Motor neuron (in vitro differentiated cells): ENCODE data around the gene AFF1. TPM values are rescaled to one million over a fixed set of nuclear protein-coding genes. Genes with fewer than 3 reads are reported as not detected.
A peak's percentile ranks its signal among the peaks of the same experiment; 100 is the strongest.

ENCODE experiments used
- ATAC-seq, 8 experiments: fragments of 200-7000 bp; cut with Tn5 transposase; replicated peaks in 6 of 8; 2 replicates each; pipeline ENCODE4 v1.8.0; 2021; ENCODE audit warnings: mild to moderate bottlenecking in 8 of 8, moderate library complexity in 8 of 8
- H3K27ac ChIP-seq, 2 donors: fragments of 250-450 bp; sonication (Bioruptor Pico); 2 replicates each; pipeline ENCODE4 v1.9.0; 2021; ENCODE audit warnings: antibody characterized with exemption in 2 of 2, mild to moderate bottlenecking in 2 of 2, moderate library complexity in 1 of 2
- H3K4me1 ChIP-seq, 2 donors: fragments of 250-450 bp; sonication (Bioruptor Pico); replicated peaks in 1 of 2; 2 replicates each; pipeline ENCODE4 v1.6.1; 2021; ENCODE audit warnings: antibody characterized with exemption in 2 of 2, mild to moderate bottlenecking in 2 of 2, moderate library complexity in 1 of 2
- H3K4me3 ChIP-seq, 5 donors: fragments of 250-450 bp; sonication (Bioruptor Pico); 2 replicates each; pipeline ENCODE4 v1.9.0; 2021; ENCODE audit warnings: antibody characterized with exemption in 5 of 5, mild to moderate bottlenecking in 5 of 5, moderate library complexity in 4 of 5
- WGBS, 10 experiments: fragments of 450-650 bp; shearing (Covaris generic); methylation state at CpG; one replicate each; pipeline ENCODE4 v1.0.0; 2022; 5-methylcytosine and 5-hydroxymethylcytosine counted together
- in situ Hi-C, 9 experiments: fragments of 400-800 bp; cut with MboI; loops; one replicate each; pipeline ENCODE4 v1.15.0; 2021; ENCODE audit warnings: low sequenced_read_pairs in 9 of 9, low pct_unique_long_range_greater_than_20kb in 2 of 9; ENCODE audit not compliant: unreplicated experiment in 9 of 9
- total RNA-seq, 8 experiments: library from RNA; unstranded; fragments of 300-600 nt; gene quantifications; 2 replicates each; pipeline versions ENCODE4 v1.2.3 to v1.2.4, GENCODE V29; 2022

The AFF1 gene
- total RNA-seq, 8 experiments from 2014 or later = 7.7 to 47.0 (median 15.8) TPM

DNA sequence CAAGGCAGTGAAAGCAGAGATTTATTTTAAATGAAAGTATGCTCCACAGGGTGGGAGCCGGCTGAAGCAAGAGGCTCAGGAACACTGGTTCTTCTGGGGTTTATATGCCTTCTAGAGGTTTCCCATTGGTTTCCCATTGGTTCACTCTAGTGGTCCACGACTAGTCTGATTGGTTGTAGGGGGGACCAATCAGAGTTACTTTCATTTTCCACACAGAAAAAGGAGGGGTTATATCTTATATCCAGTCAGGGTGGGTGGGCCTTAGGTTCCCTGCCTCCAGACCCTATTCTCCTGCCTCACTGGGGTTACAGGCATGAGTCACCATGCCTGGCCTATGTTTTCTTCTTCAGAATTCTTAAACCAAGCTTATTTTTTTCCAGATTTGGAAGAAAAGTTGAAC lies 184.0 kb downstream of the AFF1 start:
- peak in 5 of 8 experiments; percentile 62 to 76 (median 66) for ATAC-seq
- peaks cover 0 to 4% of the 10 kb centered on the region in 2 donors for H3K4me1 ChIP-seq
- H3K4me3 ChIP-seq = no peak overlapping the region
- WGBS, 10 experiments = 60 to 100% (median 89%) methylated on average over 1 to 2 of the region's 2 CpGs; no CpG with 5 or more reads in 6 of the 10 experiments
- in situ Hi-C loops = loop anchor here in 1 of 9 experiments (25.0 kb wide), 1 partner anchor 182 kb away; the partner anchor contains the start of gene AFF1
- H3K27ac ChIP-seq = no peak overlapping the region

DNA sequence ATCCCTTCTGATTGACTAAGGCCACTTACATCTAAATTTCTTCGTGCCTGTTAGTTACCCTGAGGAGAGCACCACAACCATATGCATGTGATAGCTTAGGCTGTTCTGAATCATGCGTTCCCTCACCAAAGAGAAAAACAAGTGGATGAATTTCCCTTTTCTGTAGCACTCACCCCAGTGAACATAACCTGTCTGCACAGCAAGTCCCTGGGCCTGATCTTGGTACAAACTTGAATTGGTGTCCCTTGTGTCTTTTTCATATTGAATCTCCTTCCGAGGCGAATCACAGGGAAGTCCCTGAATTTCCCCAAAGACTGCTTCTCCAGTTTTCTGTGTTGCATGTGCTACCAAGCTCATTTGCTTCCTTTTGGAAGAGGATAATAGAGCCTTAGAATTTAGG lies 185.2 kb downstream of the AFF1 start:
- peaks cover 0 to 4% of the 10 kb centered on the region in 2 donors for H3K4me1 ChIP-seq
- WGBS, 10 experiments = 70 to 100% (median 100%) methylated on average over 1 to 4 of the region's 4 CpGs; no CpG with 5 or more reads in 4 of the 10 experiments
- in situ Hi-C loops = loop anchor here in 1 of 9 experiments (25.0 kb wide), 1 partner anchor 183 kb away; the partner anchor contains the start of gene AFF1
- H3K4me3 ChIP-seq = no peak overlapping the region
- no peak overlapping the region for H3K27ac ChIP-seq
- ATAC-seq = no peak

DNA sequence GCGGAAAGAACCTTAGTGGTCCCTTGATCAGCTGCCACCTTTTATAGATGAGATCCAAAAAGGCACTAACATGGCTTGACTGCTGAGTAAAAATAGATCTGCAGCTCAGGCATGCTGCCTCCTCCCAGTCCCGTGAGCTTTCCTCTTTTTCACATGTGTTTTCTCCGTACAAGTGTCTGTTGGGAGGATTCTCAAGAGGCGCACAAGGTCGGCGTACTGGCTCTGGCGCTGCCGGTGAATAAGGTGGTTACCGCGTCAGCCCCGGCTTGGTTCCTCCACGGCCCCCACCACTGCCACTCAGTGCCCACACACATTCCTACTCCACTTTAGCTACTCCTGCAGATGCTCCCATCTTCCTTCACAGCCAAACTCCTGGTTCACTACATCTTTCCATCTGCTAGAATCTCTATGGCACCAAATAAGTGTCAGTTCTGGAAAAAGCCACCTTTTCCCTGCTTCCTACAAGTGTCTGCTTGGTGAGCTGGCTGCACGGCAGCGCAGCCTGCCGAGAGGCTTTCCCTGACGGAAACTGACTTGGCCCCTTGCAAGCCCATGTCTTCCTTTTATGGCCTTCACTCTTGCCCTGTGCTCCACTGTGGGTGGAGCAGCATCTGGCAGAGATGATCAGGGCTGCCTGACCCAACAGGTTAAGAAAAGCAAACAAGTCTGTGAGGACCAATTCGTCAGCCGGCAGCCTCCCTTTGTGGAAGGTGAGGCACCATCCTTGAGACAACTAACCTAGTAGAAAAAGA lies 185.8 kb downstream of the AFF1 start:
- WGBS, 10 experiments = 60 to 100% (median 87%) methylated on average over 1 to 15 of the region's 18 CpGs; no CpG with 5 or more reads in 3 of the 10 experiments
- in situ Hi-C loops = loop anchor here in 1 of 9 experiments (25.0 kb wide), 1 partner anchor 183 kb away; the partner anchor contains the start of gene AFF1
- Histone ChIP-seq H3K27ac (no peak overlapping the region), H3K4me3 (no peak overlapping the region), H3K4me1 (peaks cover 0 to 4% of the 10 kb centered on the region in 2 donors)
- peak in 1 of 8 experiments; percentile 43 for ATAC-seq

DNA sequence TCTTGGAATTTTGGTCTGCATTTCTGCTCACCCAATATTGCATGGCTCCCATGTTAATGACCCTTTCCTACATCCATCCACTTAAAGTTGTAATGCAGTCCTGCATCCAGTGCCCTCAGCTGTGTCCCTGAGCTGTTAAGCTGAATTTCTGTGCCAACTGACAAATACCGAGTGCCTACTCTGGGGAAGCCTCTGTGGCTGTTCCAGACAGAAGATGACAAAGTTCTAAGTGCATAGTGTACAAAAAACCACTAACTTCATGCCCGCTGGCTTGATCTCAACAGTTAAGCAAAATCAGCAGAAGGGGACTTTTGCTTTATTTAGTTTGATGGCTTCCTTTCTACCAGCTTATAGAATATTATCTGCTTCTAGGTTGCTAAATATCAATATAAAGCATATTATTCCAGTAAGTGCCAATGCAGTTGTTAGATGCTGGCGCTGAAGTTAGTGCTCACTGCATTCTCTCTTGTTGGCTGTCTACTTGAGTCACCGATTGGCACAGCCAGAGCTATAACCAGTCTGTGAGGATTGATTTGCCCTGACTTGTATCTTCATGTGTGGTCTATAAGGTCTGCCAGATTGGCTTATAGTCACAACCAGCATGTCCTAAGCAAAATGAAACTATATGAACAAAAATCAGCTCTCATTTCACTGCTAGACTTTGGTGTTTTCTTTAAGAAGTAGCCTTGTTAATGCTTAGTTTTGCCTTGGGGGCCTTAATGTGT lies 186.7 kb downstream of the AFF1 start:
- ATAC-seq = peak in 1 of 8 experiments; percentile 26
- H3K4me3 ChIP-seq = no peak overlapping the region
- H3K27ac ChIP-seq = no peak overlapping the region
- peaks cover 0 to 4% of the 10 kb centered on the region in 2 donors for H3K4me1 ChIP-seq
- 22 to 100% (median 94%) methylated on average over 1 to 4 of the region's 4 CpGs for WGBS, 10 experiments
- in situ Hi-C loops = loop anchor here in 1 of 9 experiments (25.0 kb wide), 1 partner anchor 184 kb away; the partner anchor contains the start of gene AFF1

DNA sequence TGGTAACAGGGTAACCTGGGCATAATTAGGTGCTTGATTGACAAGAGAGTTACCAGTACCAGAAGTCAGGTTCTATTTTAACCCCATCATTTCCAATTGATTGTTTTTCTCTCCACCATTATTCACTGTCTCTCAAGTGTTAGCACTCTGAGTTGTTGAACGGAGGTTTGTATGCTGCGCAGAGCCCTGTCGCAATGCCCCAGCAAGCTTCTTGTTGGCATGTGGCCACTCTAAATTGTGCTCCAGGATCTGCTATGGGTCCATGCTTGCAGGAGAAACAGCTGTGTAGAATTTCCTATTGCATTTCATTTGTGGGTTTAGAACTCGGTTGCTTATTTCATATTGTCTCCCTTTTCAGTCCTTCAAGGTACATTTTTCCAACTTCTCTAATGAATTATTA lies 187.4 kb downstream of the AFF1 start:
- in situ Hi-C loops = loop anchor here in 1 of 9 experiments (25.0 kb wide), 1 partner anchor 185 kb away; the partner anchor contains the start of gene AFF1

DNA sequence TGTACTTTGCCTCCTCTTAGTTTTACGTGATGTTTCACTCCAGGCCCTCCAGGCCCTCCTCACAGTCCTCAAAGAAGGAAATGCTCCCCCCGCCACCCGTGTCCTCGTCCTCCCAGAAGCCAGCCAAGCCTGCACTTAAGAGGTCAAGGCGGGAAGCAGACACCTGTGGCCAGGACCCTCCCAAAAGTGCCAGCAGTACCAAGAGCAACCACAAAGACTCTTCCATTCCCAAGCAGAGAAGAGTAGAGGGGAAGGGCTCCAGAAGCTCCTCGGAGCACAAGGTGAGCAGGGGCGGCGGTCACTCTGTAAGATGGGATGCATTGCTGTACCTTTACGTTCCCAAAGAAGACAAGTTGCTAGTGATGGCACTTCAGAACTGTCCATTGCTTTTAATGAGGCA lies 191.2 kb downstream of the AFF1 start:
- 83 to 100% (median 99%) methylated on average over 1 to 8 of the region's 9 CpGs; no CpG with 5 or more reads in 4 of the 10 experiments for WGBS, 10 experiments
- ATAC-seq = no peak
- H3K4me3 ChIP-seq = no peak overlapping the region
- H3K27ac ChIP-seq = no peak overlapping the region
- in situ Hi-C loops = no loop called here
- peaks cover 0 to 16% of the 10 kb centered on the region in 2 donors for H3K4me1 ChIP-seq

More for the DNA sequence above, 187.4 kb downstream of the AFF1 start:
- peaks cover 0 to 4% of the 10 kb centered on the region in 2 donors for H3K4me1 ChIP-seq
- no peak for ATAC-seq
- no peak overlapping the region for H3K4me3 ChIP-seq
- no peak overlapping the region for H3K27ac ChIP-seq
- 92 to 100% (median 100%) methylated on average over 1 to 4 of the region's 4 CpGs; no CpG with 5 or more reads in 1 of the 10 experiments for WGBS, 10 experiments

DNA sequence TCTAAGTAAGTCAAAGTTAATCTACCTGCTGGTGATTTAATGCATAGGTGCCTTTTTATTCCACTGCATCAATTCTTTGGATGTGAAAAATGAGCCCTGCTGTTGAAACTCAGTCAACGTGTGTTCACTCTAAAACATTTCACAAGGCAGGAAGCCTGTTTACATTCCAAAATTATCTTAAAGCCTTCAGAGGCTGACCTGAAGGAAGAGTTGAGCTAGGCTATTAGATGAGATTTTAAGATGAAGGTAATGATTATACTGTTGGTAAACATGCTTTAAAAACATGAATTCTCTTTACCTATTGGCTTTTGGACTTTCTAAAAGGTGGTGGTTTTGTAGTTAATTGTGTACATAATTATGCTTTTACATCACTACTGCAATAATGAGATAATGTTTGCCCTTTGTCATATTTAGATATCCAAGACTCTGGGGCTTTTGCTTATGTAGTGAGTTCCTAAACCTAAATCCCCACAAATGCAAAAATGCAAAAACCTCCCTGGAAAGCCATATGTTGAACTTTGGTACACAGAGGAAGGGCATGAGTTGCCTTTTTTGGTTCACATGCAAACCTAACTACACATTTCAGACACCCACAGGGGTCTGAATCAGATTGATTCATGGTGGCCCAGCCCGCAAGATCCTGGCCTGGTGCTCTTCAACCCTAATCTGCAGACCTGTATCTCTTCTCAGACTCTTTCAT lies 193.3 kb downstream of the AFF1 start:
- Histone ChIP-seq H3K27ac (no peak overlapping the region), H3K4me1 (peaks cover 0 to 16% of the 10 kb centered on the region in 2 donors), H3K4me3 (no peak overlapping the region)
- WGBS, 10 experiments = 53 to 100% (median 88%) methylated on average over 1 to 2 of the region's 2 CpGs; no CpG with 5 or more reads in 5 of the 10 experiments
- in situ Hi-C loops = no loop called here
- peak in 2 of 8 experiments; percentile 43 to 45 for ATAC-seq

DNA sequence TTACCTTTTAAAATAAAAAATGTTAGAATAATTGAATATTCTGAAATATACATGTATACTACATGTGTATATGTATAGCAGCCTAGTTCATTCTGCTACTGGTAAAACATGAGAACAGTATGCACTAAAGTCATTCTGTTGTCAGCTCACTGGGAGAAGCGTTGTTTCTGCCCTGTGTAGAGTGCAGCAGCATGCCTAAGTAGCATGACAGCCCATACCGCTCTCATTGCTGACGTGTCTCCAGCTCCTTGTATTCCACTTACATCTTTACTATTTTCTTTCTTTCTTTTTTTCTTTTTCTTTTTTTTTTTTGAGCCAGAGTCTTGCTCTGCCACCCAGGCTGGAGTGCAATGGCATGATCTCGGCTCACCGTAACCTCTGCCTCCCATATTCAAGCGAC lies 194.9 kb downstream of the AFF1 start:
- H3K27ac ChIP-seq = no peak overlapping the region
- H3K4me1 ChIP-seq = peaks cover 0 to 12% of the 10 kb centered on the region in 2 donors
- ATAC-seq = no peak
- no peak overlapping the region for H3K4me3 ChIP-seq
- in situ Hi-C loops = no loop called here
- 94 to 100% (median 97%) methylated on average over 3 to 6 of the region's 6 CpGs for WGBS, 10 experiments

DNA sequence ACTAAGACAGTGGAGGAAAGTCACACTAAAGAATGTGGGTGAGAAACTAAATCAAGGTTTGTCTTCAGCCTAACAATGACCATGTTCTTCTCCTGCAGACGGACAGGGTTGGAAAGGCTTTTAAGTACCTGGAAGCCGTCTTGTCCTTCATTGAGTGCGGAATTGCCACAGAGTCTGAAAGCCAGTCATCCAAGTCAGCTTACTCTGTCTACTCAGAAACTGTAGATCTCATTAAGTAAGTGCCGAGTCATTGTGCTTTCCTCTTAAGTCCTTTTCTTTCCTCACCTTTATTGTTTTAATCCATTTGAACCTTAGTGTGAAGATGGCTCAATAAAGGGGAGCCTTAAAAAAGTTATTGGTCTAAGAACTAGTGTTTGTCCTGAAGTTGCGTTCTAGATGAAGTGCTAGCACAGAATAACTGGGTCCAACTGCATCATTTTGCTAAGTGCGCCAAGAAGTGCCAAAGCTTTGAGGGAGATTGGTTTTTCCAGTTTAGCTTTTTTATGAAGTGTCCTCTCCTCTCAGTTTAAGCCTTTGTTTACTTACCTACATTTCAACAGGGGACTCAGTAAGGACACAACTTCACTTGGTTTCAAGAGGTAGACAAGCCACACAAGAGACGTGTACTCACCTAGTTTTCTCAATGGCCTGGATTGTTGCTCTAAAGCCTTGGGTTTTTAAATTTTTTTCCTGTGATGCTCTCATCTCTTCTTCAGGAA lies 196.3 kb downstream of the AFF1 start:
- in situ Hi-C loops = no loop called here
- no peak overlapping the region for H3K27ac ChIP-seq
- ATAC-seq = peak in 1 of 8 experiments; percentile 8
- H3K4me3 ChIP-seq = no peak overlapping the region
- whole genome bisulfite sequencing, 10 experiments = 87 to 100% (median 94%) methylated on average over 1 to 7 of the region's 7 CpGs; no CpG with 5 or more reads in 1 of the 10 experiments
- peaks cover 0 to 12% of the 10 kb centered on the region in 2 donors for H3K4me1 ChIP-seq

DNA sequence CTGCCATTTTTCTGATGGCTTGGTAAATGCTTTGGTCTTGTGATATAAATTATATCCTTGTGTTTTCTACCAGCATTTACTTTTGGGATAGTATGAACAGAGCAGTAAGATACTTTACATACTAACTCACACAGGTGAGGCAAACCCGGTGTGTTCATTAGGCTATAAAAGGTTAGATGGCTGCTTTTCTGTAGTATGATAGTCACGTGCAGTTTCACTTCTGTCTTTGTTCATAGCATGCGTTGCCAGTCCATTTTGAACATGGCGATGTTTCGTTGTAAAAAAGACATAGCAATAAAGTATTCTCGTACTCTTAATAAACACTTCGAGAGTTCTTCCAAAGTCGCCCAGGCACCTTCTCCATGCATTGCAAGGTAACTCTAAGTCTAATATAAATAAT lies 197.2 kb downstream of the AFF1 start:
- Histone ChIP-seq H3K4me1 (peaks cover 0 to 12% of the 10 kb centered on the region in 2 donors), H3K4me3 (no peak overlapping the region), H3K27ac (no peak overlapping the region)
- 92 to 100% (median 98%) methylated on average over 1 to 8 of the region's 8 CpGs for WGBS, 10 experiments
- ATAC-seq = no peak
- in situ Hi-C loops = no loop called here

DNA sequence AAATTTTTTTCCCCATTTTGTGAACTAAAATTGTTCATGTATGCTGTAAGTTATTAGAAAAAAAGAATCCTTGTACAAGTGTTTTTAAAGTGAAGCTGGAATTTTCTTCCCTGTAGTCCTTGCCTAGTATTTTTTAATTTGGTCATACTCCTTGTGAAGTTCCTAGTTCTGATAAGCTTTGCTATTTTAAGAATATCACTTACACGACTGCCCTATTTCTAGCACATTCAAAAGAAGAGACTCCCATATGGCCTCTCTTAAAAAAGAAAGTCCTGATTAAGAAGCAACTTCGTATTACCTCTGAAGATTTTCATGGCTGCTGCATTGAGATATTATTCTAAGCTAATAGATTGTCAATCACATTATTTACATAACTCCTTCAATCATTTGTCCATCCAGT lies 198.4 kb downstream of the AFF1 start:
- ATAC-seq = no peak
- Histone ChIP-seq H3K4me3 (no peak overlapping the region), H3K27ac (no peak overlapping the region), H3K4me1 (peaks cover 0 to 12% of the 10 kb centered on the region in 2 donors)
- in situ Hi-C loops = no loop called here
- WGBS, 10 experiments = 68 to 100% (median 98%) methylated on average over 1 to 2 of the region's 2 CpGs

DNA sequence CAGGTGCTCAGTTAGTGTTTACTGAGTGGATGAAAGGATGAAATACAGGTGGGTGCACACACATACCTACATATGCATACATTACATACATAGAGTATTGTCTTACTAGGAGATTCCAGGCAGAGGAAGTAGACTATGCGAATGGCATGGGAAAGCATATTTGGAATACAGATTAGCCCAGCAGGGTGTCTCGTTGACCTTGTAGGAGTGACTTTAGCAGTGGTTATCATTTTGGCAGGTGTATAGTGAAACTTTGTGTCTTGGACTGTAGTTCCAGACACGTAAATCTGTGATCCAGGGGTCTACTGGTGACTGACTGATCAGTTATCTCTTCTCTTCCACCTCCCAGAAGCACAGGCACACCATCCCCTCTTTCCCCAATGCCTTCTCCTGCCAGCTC lies 199.3 kb downstream of the AFF1 start:
- Histone ChIP-seq H3K4me3 (no peak overlapping the region), H3K4me1 (peaks cover 0 to 12% of the 10 kb centered on the region in 2 donors), H3K27ac (no peak overlapping the region)
- no peak for ATAC-seq
- 80 to 100% (median 95%) methylated on average over 1 to 2 of the region's 3 CpGs; no CpG with 5 or more reads in 2 of the 10 experiments for WGBS, 10 experiments
- in situ Hi-C loops = no loop called here
